ENCODE data around the gene ZNF132. TPM values are rescaled to one million over a fixed set of nuclear protein-coding genes. Genes with fewer than 3 reads are reported as not detected.
A peak's percentile ranks its signal among the peaks of the same experiment; 100 is the strongest.

ZNF132 gene
- total RNA-seq, 1 donor from 2014 or later, result 0.28 TPM

GRCh38 chr19:58397533-58398037, 42.4 kb downstream of the ZNF132 start:
- Mint-ChIP-seq H3K9me3 (no peaks in the 10 kb centered on the region), H3K4me1 (peaks cover 26% of the 10 kb centered on the region), H3K4me3 (peak overlapping the region; percentile 81), H3K36me3 (ENCODE audit: low read depth) (peaks cover 16% of the 10 kb centered on the region), H3K27me3 (ENCODE audit: low read depth) (peaks cover 27% of the 10 kb centered on the region), H3K27ac (ENCODE audit: unreplicated experiment) (no peak overlapping the region)
- TF ChIP-seq CTCF (conservative IDR thresholded peaks at IDR 0.05), result no peak
- DNase-seq (ENCODE audit: low read depth, low spot score), result no peak

GRCh38 chr19:58396691-58397532, 43.0 kb downstream of the ZNF132 start:
- TF ChIP-seq CTCF (conservative IDR thresholded peaks at IDR 0.05), result no peak
- H3K27ac Mint-ChIP-seq (ENCODE audit: unreplicated experiment), result no peak overlapping the region
- H3K4me1 Mint-ChIP-seq, result peaks cover 26% of the 10 kb centered on the region
- DNase-seq (ENCODE audit: low read depth, low spot score), result no peak
- H3K4me3 Mint-ChIP-seq, result peak overlapping the region; percentile 81
- peaks cover 16% of the 10 kb centered on the region for H3K36me3 Mint-ChIP-seq (ENCODE audit: low read depth)
- peaks cover 27% of the 10 kb centered on the region for H3K27me3 Mint-ChIP-seq (ENCODE audit: low read depth)
- no peaks in the 10 kb centered on the region for H3K9me3 Mint-ChIP-seq

GRCh38 chr19:58395979-58396627, 43.9 kb downstream of the ZNF132 start:
- H3K27ac Mint-ChIP-seq (ENCODE audit: unreplicated experiment), result no peak overlapping the region
- peak overlapping the region; percentile 74 for H3K4me3 Mint-ChIP-seq

GRCh38 chr19:58395220-58395978, 44.6 kb downstream of the ZNF132 start, which contains the start of gene RNF225:
RNF225 (plus strand) TSS chr19:58395656; CDS start chr19:58396090, 434 bp downstream.
- peaks cover 17% of the 10 kb centered on the region for H3K36me3 Mint-ChIP-seq (ENCODE audit: low read depth)
- peak within 1 kb of the TSS; percentile 74 for H3K4me3 Mint-ChIP-seq
- H3K27me3 Mint-ChIP-seq (ENCODE audit: low read depth), result peaks cover 23% of the 10 kb centered on the region
- no peak for TF ChIP-seq CTCF (conservative IDR thresholded peaks at IDR 0.05)
- no peak within 1 kb of the TSS for H3K27ac Mint-ChIP-seq (ENCODE audit: unreplicated experiment)
- DNase-seq (ENCODE audit: low read depth, low spot score), result no peak
- H3K9me3 Mint-ChIP-seq, result no peaks in the 10 kb centered on the region
- H3K4me1 Mint-ChIP-seq, result peaks cover 19% of the 10 kb centered on the region

More at GRCh38 chr19:58395979-58396627, 43.9 kb downstream of the ZNF132 start:
- Mint-ChIP-seq H3K9me3 (no peaks in the 10 kb centered on the region), H3K4me1 (peaks cover 22% of the 10 kb centered on the region), H3K36me3 (ENCODE audit: low read depth) (peaks cover 14% of the 10 kb centered on the region), H3K27me3 (ENCODE audit: low read depth) (peaks cover 25% of the 10 kb centered on the region)
- TF ChIP-seq CTCF (conservative IDR thresholded peaks at IDR 0.05), result no peak
- DNase-seq (ENCODE audit: low read depth, low spot score), result no peak

- Mint-ChIP-seq H3K27ac (ENCODE audit: unreplicated experiment) (no peak overlapping the region), H3K4me3 (peak overlapping the region; percentile 71)
These were observed 45.1 kb downstream of the ZNF132 start for GRCh38 chr19:58394821-58395219.

More at GRCh38 chr19:58394821-58395219, 45.1 kb downstream of the ZNF132 start:
- DNase-seq (ENCODE audit: low read depth, low spot score), result no peak
- TF ChIP-seq CTCF (conservative IDR thresholded peaks at IDR 0.05), result no peak
- Mint-ChIP-seq H3K4me1 (peaks cover 15% of the 10 kb centered on the region), H3K27me3 (ENCODE audit: low read depth) (peaks cover 23% of the 10 kb centered on the region), H3K36me3 (ENCODE audit: low read depth) (peaks cover 17% of the 10 kb centered on the region), H3K9me3 (no peaks in the 10 kb centered on the region)
